RWPE2 (cell line): ENCODE measurements around the gene ZNF716.
"Not testable (repeated sequence)": the region's sequence is repeated elsewhere in the genome, so short reads cannot be mapped to it uniquely, and the experiment has no call there.

Source experiments
- ATAC-seq: fragments of 200-7000 bp; cut with Tn5 transposase; 3 replicates; pipeline ENCODE4 v1.9.1; 2021; ENCODE audit warnings: low read depth
- DNase-seq: peaks from one replicate; pipeline ENCODE4 v3.0.0-alpha.2; 2020; ENCODE audit warnings: low spot score
- H3K27ac ChIP-seq: fragments of 450-650 bp; 2 replicates; pipeline ENCODE4 v1.5.1; 2017; ENCODE audit warnings: mild to moderate bottlenecking; ENCODE audit not compliant: poor library complexity, severe bottlenecking
- H3K27me3 ChIP-seq: fragments of 250-450 bp; sonication (Bioruptor Pico); 2 replicates; pipeline ENCODE4 v1.5.1; 2021; ENCODE audit warnings: mild to moderate bottlenecking, moderate library complexity; ENCODE audit not compliant: insufficient read depth, poor library complexity, severe bottlenecking
- H3K36me3 ChIP-seq: fragments of 250-450 bp; sonication (Bioruptor Pico); 2 replicates; pipeline ENCODE4 v1.5.1; 2020; ENCODE audit warnings: low read depth, mild to moderate bottlenecking, moderate library complexity
- H3K4me1 ChIP-seq: fragments of 250-450 bp; sonication (Bioruptor Pico); 2 replicates; pipeline ENCODE4 v1.5.1; 2021; ENCODE audit warnings: mild to moderate bottlenecking, moderate library complexity; ENCODE audit not compliant: insufficient read depth, poor library complexity, severe bottlenecking
- H3K4me3 ChIP-seq: fragments of 250-450 bp; sonication (Bioruptor Pico); 2 replicates; pipeline ENCODE4 v1.5.1; 2021; ENCODE audit warnings: mild to moderate bottlenecking, moderate library complexity; ENCODE audit not compliant: severe bottlenecking
- H3K9me3 ChIP-seq: fragments of 250-450 bp; sonication (Bioruptor Pico); 2 replicates; pipeline ENCODE4 v1.5.1; 2021; ENCODE audit warnings: mild to moderate bottlenecking, moderate library complexity; ENCODE audit not compliant: severe bottlenecking
- TF ChIP-seq, protein P1 (sequence below): fragments of 450-650 bp; IDR thresholded peaks from one replicate; pipeline ENCODE4 v1.5.1; 2017; ENCODE audit warnings: mild to moderate bottlenecking, moderate library complexity; ENCODE audit not compliant: poor library complexity, severe bottlenecking

The ZNF716 gene

DNA sequence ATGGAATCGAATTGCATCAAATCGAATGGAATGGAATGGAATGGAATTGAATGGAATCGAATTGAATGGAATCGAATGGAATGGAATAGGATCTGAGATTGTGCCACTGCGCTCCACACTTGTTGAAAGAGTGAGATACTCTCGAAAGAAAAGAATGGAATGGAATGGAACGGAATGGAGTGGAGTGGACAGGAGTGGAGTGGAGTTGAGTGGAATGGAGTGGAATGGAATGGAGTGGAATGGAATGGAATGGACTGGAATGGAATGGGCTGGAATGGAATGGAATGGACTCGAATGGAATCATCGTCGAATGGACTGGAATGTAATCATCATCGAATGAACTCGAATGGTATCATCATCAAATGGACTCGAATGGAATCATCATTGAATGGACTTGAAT is 38.0 kb downstream of the ZNF716 start:
- H3K9me3 ChIP-seq, result no peaks in the 10 kb centered on the region
- TF ChIP-seq, protein P1, sequence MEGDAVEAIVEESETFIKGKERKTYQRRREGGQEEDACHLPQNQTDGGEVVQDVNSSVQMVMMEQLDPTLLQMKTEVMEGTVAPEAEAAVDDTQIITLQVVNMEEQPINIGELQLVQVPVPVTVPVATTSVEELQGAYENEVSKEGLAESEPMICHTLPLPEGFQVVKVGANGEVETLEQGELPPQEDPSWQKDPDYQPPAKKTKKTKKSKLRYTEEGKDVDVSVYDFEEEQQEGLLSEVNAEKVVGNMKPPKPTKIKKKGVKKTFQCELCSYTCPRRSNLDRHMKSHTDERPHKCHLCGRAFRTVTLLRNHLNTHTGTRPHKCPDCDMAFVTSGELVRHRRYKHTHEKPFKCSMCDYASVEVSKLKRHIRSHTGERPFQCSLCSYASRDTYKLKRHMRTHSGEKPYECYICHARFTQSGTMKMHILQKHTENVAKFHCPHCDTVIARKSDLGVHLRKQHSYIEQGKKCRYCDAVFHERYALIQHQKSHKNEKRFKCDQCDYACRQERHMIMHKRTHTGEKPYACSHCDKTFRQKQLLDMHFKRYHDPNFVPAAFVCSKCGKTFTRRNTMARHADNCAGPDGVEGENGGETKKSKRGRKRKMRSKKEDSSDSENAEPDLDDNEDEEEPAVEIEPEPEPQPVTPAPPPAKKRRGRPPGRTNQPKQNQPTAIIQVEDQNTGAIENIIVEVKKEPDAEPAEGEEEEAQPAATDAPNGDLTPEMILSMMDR, result no peak
- no peak for DNase-seq
- no peak overlapping the region for H3K4me3 ChIP-seq
- no peak for ATAC-seq
- no peaks in the 10 kb centered on the region for H3K27me3 ChIP-seq
- H3K4me1 ChIP-seq, result no peaks in the 10 kb centered on the region
- no peaks in the 10 kb centered on the region for H3K36me3 ChIP-seq
- H3K27ac ChIP-seq, result no peak overlapping the region

DNA sequence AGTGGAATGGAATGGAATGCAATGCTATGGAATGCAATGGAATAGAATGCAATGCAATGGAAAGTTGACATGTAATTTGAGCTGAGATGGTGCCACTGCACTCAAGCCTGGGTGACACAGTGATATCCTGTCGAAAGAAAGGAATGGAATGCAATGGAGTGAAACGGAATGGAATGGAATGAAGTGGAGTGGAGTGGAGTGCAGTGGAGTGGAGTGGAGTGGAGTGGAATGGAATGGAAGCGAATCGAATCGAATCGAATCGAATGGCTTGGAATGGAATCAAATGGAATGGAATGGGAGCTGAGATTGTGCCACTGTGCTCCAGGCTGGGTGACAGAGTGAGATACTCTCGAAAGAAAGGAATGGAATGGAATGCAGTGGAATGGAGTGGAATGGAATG is 45.1 kb downstream of the ZNF716 start:
- H3K27ac ChIP-seq, ATAC-seq, DNase-seq, H3K27me3 ChIP-seq, H3K4me1 ChIP-seq, H3K9me3 ChIP-seq, H3K36me3 ChIP-seq, H3K4me3 ChIP-seq: not testable (repeated sequence)

DNA sequence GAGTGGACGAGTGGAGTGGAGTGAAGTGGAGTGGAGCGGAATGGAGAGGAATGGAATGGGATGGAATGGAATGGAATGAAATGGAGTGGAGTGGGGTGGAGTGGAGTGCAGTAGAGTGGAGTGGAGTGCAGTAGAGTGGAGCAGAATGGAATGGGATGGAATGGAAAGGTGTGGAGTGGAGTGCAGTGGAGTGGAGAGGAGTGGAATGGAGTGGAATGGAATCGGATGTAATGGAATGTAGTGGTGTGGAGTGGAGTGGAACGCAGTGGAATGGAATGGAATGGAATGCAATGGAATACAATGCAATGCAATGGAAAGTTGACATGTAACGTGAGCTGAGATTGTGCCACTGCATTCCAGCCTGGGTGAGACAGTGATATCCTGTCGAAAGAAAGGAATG is 46.4 kb downstream of the ZNF716 start:
- peaks cover 2% of the 10 kb centered on the region for H3K9me3 ChIP-seq
- no peak for ATAC-seq
- H3K27me3 ChIP-seq, result no peaks in the 10 kb centered on the region

DNA sequence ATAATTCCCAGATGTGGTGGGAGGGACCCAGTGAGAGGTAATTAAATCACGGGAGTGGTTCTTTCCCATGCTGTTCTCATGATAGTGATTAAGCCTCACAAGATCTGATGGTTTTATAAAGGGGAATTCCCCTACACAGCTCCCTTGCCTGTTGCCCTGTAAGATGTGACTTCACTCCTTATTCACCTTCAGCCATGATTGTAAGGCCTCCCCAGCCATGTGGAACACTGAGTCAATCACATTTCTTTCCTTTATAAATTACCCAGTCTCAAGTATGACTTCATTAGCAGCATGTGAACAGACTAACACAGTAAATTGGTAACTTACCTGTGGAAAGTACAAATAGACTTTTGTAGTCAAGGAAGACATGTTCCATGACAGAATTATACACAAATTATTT is 55.2 kb downstream of the ZNF716 start:
- Histone ChIP-seq H3K4me3 (no peak overlapping the region), H3K27me3 (no peaks in the 10 kb centered on the region), H3K27ac (no peak overlapping the region), H3K4me1 (no peaks in the 10 kb centered on the region), H3K36me3 (no peaks in the 10 kb centered on the region), H3K9me3 (peaks cover 6% of the 10 kb centered on the region)
- DNase-seq, result no peak
- TF ChIP-seq, protein P1, result no peak
- ATAC-seq, result no peak

More for the DNA sequence above, 46.4 kb downstream of the ZNF716 start:
- H3K36me3 ChIP-seq, result no peaks in the 10 kb centered on the region
- DNase-seq, result no peak
- H3K4me1 ChIP-seq, result no peaks in the 10 kb centered on the region
- H3K4me3 ChIP-seq, result no peak overlapping the region
- TF ChIP-seq, protein P1, result no peak
- H3K27ac ChIP-seq, result no peak overlapping the region
